GM15510 (cell line): ENCODE measurements around the gene CMC2.

Experiments used
- POLR2A ChIP-seq: IDR thresholded peaks from 3 replicates; pipeline ENCODE4 v1.6.1; 2011; ENCODE audit warnings: borderline replicate concordance; ENCODE audit not compliant: insufficient read length; ENCODE audit errors: extremely low read depth

The CMC2 gene

GRCh38 chr16:81008505-81008789, 1.8 kb upstream of the CMC2 start:
- TF ChIP-seq POLR2A, result no peak

GRCh38 chr16:81006211-81006812, 373 bp downstream of the CMC2 start:
- peak; percentile 48 for TF ChIP-seq POLR2A

- TF ChIP-seq POLR2A, result no peak
These were observed 999 bp downstream of the CMC2 start for GRCh38 chr16:81005610-81006161.

DNA sequence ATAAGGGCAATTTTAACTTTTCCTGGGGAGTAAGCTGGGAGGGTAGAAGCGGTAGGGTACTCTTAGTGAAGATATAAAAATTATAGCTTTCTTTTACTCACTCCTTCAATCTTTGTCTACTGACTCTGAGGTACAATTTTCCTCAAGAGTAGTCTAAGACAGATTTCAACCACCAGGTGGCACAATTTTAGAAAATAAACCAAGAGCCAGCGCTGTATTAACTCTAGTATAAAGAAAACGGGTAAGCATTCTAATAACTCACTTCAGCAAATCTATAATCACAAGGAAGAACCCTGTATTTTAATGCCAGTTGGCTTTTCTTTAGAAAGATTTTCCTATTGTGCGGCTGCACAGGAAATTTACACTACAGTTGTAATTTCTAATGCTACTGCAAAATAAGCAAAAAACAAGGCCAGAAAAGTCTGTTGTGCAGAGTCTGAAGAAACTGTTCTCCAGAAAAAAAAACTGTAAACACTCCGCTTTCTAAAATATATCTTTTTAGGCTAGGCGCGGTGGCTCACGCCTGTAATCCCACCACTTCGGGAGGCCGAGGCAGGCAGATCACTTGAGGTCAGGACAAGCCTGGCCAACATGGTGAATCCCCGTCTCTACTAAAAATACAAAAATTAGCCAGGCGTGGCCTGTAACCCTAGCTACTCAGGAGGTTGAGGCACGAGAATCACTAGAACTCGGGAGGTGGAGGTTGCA, 1.9 kb downstream of the CMC2 start:
- TF ChIP-seq POLR2A, result no peak

- TF ChIP-seq POLR2A, result no peak
These were observed 2.9 kb downstream of the CMC2 start for GRCh38 chr16:81003610-81004460.

DNA sequence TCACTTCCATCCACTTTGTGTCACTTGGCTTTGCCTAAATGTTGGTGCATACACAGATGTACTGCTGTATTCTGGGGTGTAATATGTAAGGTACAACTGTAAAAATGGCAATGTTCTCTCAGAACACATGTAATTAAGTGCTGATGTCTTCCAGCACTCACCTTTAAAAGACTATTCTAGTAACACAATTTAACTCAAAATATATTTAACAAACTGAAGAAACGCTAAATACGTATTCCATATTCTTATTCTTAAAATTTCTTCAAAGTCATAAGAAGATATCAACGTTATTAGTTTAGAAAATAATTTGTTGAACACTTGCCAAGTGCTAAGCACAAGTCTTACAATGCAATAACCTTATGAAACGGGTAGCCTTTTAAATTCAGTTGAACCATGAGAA, 3.6 kb downstream of the CMC2 start:
- no peak for TF ChIP-seq POLR2A

DNA sequence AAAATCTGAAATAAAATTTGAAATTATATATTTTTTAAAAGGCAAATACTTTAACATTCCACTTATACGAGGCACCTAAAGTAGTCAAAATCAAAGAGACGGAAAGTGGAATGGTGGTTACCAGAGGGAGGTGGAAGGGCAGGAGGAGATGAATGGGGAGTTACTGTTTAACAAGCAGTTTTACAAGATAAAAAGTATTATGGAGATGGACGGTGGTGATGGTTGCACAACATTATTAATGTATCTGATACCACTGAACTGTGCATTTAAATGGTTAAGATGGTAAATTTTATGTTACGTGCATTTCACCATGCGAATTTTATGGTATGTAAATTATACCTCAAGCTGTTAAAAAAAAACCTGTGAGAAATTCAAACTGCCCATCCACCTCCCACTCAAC, 5.4 kb downstream of the CMC2 start:
- no peak for TF ChIP-seq POLR2A

- TF ChIP-seq POLR2A, result no peak
These were observed 5.8 kb downstream of the CMC2 start for GRCh38 chr16:81000873-81001272.

GRCh38 chr16:80997964-80998620, 8.6 kb downstream of the CMC2 start:
- no peak for TF ChIP-seq POLR2A

DNA sequence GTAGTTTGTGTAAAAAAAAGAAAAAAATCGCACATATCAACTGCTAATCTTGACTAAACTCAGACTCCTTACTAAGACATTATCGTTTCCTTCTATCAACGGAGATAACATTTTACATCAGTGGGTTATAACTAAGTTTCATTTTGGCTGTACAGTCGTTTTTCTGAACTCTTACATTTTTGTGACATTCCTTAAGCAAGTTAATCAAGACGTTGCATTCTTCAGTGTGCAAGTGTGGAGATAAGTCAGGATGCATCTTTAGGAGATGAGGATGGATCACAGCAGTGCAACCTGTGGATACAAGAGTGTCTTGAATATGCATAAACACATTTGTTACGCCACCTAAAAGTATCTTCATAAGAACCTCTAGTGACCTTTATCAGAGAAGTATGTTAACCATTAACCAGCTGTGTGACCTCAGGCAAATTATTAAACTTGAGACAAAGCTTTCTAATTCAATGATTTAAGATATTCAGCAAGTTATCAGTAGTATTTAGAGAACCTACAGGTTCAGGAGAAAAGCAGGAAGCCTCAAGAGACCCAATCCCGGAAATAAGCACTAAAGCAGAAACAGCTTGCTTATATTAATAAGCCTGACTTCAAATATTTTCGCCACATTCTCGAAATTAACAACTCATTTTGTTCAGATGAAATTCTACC, 9.4 kb downstream of the CMC2 start:
- no peak for TF ChIP-seq POLR2A

DNA sequence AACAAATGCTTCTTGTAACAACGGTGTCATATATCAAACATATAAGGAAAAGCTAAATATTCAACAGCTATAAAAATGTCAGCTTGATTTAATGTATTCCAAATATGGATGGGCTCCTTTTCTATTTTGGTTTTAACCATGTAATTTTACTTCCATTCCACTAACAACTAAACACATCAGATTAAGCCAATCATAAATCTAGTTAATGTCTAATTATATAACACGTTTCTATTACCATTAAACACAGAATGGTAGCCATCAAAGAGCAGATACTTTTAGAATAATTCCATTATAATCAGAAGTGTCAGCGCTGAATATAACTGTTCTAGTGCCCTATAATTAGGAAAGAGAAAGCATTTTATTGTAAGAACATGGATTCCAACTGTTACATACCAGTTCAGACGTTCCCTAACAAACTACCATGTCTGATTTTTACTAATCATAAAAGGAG, 10.0 kb downstream of the CMC2 start:
- TF ChIP-seq POLR2A, result no peak

GRCh38 chr16:80994451-80994850, 12.2 kb downstream of the CMC2 start:
- TF ChIP-seq POLR2A, result no peak

GRCh38 chr16:80993834-80994233, 12.9 kb downstream of the CMC2 start:
- no peak for TF ChIP-seq POLR2A

- TF ChIP-seq POLR2A, result no peak
These were observed 13.4 kb downstream of the CMC2 start for GRCh38 chr16:80993307-80993706.
